K562 (cell line): ENCODE data around the gene SCAMP2. TPM values are rescaled to one million over a fixed set of nuclear protein-coding genes. Genes with fewer than 3 reads are reported as not detected.
A peak's percentile ranks its signal among the peaks of the same experiment; 100 is the strongest.

Experiments
- ARID4B ChIP-seq: sonication (generic); formaldehyde crosslinking; IDR thresholded peaks from 2 replicates; pipeline ENCODE4 v1.8.0; 2022; ENCODE audit warnings: mild to moderate bottlenecking, missing genetic modification reagents
- FIP1L1 ChIP-seq: fragments of 200-400 bp; formaldehyde crosslinking; IDR thresholded peaks from 2 replicates; pipeline ENCODE4 v1.6.1; 2018; ENCODE audit warnings: mild to moderate bottlenecking, low read depth, low read length; ENCODE audit not compliant: poor library complexity, severe bottlenecking
- GTF2E2 ChIP-seq: fragments of 200-800 bp; sonication (Bioruptor generic); IDR thresholded peaks from 2 replicates; pipeline ENCODE4 v1.6.1; 2016; ENCODE audit warnings: missing genetic modification characterization, missing compliant biosample characterization
- JUN ChIP-seq, 2 experiments: sonication (generic) in 1 of 2; formaldehyde crosslinking in 1 of 2; IDR thresholded peaks; 2 replicates each; pipeline versions ENCODE4 v1.6.1 to v1.8.0; 2012 to 2022; ENCODE audit warnings: borderline replicate concordance in 2 of 2, mild to moderate bottlenecking in 2 of 2, improper control_type of control experiment in 1 of 2, low read depth in 1 of 2, low read length in 1 of 2, missing genetic modification reagents in 1 of 2
- polyA plus RNA-seq, 8 experiments: library from polyadenylated mRNA; depleted of rRNA in 4 of 8; stranded (reverse) in 5 of 8; unstranded in 3 of 8; fragments of >200 nt; fragmentation: Nextera tagmentation in 2 of 8; fragmentation: Illumina TruSeq in 1 of 8; extraction: Ambion mirVana in 2 of 8; extraction: Trizol in 1 of 8; gene quantifications; 2 replicates each; pipeline versions ENCODE4 v1.2.1 to v1.2.3, GENCODE V29; 2011 to 2014; ENCODE audit warnings: inconsistent platforms in 1 of 8, missing spikeins in 1 of 8
- total RNA-seq, 7 experiments: library from RNA; depleted of rRNA in 6 of 7; stranded (reverse); fragments of >200 nt in 6 of 7; fragmentation: Illumina TruSeq in 2 of 7; extraction: Trizol in 2 of 7; gene quantifications; 2 replicates each; pipeline versions ENCODE4 v1.2.1 to v1.2.3, GENCODE V29; 2011 to 2021; ENCODE audit warnings: low replicate concordance in 1 of 7

Gene SCAMP2
- total and polyA plus RNA-seq, 9 of the 15 experiments (the other 6 are each of a cell fraction or from before 2014, with no cell fraction given): 5.9 to 61.1 (median 20.1) TPM

- TF ChIP-seq ARID4B (CRISPR knock-in tag) (0 out of 2 replicates have a peak, but pooled peaks have one; percentile 11), JUN (IDR thresholded peaks at IDR 0.05; ENCODE audit: borderline replicate concordance, low read depth, low read length) (no peak), JUN (CRISPR knock-in tag; IDR thresholded peaks at IDR 0.05; ENCODE audit: borderline replicate concordance) (0 out of 2 replicates have a peak, but pooled peaks have one; percentile 32), FIP1L1 (no peak), GTF2E2 (tag) (0 out of 2 replicates have a peak, but pooled peaks have one; percentile 10)
- TF ChIP-seq, all 486 proteins: peak for 6
These were observed 496 bp downstream of the SCAMP2 start (continued) for GRCh38 chr15:74872702-74873035.
